GM12872 (cell line): ENCODE measurements around the gene PCDHGA1.

Source experiments
- TF ChIP-seq, protein P1 (sequence below): IDR thresholded peaks from 3 replicates; pipeline ENCODE4 v1.5.1; 2011; ENCODE audit warnings: low read depth, mild to moderate bottlenecking, low read length, moderate library complexity; ENCODE audit not compliant: insufficient read depth

PCDHGA1 gene

DNA sequence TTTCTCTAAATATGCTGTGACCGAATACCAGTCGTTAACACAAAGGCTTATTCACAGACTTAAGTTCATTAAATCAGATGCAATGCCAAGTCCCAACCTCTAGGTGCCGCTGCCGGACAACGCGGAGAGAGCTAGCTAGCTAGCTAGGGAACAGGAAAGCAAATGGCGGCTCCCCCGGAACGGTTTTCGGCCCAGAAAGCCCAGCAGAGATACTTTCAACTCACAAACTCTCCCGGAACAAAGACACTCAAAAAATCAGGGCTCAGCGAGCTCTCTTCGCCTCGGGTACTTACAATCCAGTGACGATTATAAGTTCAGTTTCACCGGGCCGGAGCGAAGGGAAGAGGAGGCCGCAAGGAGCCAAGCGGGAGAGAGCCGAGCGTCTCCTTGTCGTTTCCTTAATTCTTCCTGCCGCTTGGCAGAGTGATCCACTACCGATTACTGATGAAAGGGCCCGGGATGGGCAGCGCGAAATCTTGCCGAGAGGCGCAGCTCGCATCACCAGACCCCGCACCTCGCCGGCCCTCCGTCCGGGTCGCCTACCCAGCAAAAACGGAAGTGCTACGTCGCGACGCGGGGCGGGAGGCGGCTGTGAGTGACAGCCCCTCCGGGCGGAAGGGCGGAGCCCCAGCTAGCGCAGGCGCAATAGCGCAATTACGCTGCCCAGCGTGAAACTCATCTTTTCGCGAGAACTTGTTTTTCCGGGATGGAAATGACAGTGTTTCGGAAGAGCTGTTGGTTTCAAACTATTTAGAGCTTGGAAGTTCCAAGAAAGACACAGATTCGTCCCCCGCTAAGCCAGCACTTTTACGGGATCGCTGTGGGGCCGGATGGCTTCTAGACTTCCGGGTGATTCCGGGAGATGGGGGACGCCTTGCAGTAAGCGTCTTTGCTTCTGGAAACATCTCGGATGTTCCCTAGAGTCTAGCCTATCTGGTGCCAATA, 9.8 kb upstream of the PCDHGA1 start, which contains the start of gene TAF7:
TAF7 (minus strand) TSS at position 560 of the 945 bp plus-strand sequence. CDS start 740 bp downstream, outside the sequence.
- TF ChIP-seq, protein P1, sequence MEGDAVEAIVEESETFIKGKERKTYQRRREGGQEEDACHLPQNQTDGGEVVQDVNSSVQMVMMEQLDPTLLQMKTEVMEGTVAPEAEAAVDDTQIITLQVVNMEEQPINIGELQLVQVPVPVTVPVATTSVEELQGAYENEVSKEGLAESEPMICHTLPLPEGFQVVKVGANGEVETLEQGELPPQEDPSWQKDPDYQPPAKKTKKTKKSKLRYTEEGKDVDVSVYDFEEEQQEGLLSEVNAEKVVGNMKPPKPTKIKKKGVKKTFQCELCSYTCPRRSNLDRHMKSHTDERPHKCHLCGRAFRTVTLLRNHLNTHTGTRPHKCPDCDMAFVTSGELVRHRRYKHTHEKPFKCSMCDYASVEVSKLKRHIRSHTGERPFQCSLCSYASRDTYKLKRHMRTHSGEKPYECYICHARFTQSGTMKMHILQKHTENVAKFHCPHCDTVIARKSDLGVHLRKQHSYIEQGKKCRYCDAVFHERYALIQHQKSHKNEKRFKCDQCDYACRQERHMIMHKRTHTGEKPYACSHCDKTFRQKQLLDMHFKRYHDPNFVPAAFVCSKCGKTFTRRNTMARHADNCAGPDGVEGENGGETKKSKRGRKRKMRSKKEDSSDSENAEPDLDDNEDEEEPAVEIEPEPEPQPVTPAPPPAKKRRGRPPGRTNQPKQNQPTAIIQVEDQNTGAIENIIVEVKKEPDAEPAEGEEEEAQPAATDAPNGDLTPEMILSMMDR = peak; percentile 88

GRCh38 chr5:141322261-141322660, 8.1 kb upstream of the PCDHGA1 start:
- TF ChIP-seq, protein P1 = no peak

DNA sequence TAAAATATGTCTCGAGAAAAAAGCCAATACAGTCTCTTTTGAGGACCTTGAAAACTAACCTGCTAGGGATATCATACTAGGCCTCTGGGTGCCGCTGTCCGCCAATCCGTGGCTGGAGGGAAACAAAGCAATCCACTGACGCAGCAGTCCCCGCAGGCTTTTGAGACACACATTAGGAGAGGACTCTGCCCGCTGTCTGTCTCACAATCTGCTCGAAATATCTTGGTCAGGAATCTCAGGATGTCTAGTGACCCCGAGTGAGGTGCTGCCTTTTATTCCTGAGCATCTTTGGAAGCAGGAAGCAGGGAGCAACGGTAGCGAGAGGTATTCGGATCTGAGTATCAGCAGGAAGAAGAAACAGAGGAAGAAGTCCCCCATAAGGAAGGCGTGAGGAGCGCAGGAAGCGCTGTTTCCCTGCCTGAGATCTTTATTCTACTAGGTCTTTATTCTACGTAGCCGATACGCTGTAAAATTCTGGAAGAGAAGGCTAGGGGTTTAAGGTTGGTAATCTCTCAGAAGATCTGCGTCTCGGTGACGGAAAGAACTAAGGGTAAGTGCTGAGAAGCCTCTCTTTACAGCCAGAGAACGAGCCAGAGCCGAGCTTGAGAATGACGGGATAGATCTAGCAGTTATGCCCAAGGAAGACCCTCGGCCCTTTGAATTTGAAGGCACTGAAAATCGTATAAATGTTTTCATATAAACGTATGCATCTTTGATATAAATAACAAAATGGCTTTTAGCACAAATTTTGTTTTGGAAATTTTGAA, 4.0 kb upstream of the PCDHGA1 start:
- TF ChIP-seq, protein P1 = peak; percentile 61; the same call in 2 of the 3 replicates

GRCh38 chr5:141328231-141328630, 2.1 kb upstream of the PCDHGA1 start:
- TF ChIP-seq, protein P1 = no peak

DNA sequence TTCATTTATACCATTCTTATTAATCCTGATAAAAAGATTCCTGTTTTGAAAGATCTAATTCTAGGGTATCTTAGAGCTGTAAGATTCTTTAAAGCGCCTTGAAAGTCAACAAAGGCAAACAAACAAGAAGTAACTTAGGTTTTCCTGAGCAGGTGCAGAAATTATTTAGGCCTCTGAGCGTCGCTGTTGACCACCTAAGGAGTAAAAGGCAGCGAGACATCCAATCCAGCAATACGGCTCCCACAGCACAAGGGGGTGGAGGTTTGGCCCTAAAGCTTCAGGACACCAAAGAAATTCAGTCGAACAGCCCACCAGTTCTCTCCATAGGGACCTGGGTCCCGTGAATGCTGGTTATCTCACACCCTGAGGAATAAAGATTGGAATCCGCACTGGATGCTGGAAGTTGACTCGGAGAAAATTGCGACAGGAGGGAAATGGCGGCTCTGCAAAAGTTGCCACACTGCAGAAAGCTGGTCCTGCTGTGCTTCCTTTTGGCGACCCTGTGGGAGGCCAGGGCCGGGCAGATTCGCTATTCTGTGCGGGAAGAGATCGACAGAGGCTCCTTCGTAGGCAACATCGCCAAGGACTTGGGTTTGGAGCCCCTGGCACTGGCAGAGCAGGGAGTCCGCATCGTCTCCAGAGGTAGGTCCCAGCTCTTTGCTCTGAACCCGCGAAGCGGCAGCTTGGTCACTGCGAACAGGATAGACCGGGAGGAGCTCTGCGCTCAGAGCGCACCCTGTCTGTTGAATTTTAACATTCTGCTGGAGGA, 8.4 kb downstream of the PCDHGA1 start, which contains the start of gene PCDHGA2:
PCDHGA2 (plus strand) TSS at position 223 of the 769 bp plus-strand sequence.
- TF ChIP-seq, protein P1 = peak; percentile 54; the same call in 2 of the 3 replicates

- TF ChIP-seq, protein P1 = no peak
Observed at GRCh38 chr5:141342773-141343172, 12.5 kb downstream of the PCDHGA1 start.
